Measurements from ENCODE around the gene PRKD2.

DNA sequence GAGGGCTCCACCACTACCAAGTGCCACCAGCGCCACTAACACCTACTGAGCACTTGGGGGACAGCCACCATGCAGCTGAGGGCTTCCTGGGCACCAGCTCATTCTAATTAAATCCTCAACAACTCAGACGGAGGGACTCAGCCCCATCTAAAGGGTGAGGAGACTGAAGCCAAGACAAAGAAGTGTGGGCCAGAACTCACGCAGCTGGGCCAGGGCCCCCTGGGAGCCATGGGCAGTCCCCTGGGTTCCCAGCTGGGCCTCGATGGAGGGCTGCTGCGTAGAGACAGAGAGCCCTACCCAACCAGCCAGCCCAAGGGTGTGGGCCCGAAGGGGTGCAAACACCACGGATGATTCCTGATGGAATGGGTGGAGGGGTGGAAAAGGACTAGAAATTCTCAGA lies 12.8 kb upstream of the PRKD2 start:
- TF ChIP-seq, protein P1, sequence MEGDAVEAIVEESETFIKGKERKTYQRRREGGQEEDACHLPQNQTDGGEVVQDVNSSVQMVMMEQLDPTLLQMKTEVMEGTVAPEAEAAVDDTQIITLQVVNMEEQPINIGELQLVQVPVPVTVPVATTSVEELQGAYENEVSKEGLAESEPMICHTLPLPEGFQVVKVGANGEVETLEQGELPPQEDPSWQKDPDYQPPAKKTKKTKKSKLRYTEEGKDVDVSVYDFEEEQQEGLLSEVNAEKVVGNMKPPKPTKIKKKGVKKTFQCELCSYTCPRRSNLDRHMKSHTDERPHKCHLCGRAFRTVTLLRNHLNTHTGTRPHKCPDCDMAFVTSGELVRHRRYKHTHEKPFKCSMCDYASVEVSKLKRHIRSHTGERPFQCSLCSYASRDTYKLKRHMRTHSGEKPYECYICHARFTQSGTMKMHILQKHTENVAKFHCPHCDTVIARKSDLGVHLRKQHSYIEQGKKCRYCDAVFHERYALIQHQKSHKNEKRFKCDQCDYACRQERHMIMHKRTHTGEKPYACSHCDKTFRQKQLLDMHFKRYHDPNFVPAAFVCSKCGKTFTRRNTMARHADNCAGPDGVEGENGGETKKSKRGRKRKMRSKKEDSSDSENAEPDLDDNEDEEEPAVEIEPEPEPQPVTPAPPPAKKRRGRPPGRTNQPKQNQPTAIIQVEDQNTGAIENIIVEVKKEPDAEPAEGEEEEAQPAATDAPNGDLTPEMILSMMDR (IDR thresholded peaks at IDR 0.05): no peak
- no peak for TF ChIP-seq POLR2A (IDR thresholded peaks at IDR 0.05)
